Measurements from ENCODE around the gene SMARCE1. TPM values are rescaled to one million over a fixed set of nuclear protein-coding genes. Genes with fewer than 3 reads are reported as not detected.

SMARCE1 gene
- polyA plus RNA-seq, 1 donor (not counting 4 experiments of a cell fraction or from before 2014, with no cell fraction given): 60.6 TPM

DNA sequence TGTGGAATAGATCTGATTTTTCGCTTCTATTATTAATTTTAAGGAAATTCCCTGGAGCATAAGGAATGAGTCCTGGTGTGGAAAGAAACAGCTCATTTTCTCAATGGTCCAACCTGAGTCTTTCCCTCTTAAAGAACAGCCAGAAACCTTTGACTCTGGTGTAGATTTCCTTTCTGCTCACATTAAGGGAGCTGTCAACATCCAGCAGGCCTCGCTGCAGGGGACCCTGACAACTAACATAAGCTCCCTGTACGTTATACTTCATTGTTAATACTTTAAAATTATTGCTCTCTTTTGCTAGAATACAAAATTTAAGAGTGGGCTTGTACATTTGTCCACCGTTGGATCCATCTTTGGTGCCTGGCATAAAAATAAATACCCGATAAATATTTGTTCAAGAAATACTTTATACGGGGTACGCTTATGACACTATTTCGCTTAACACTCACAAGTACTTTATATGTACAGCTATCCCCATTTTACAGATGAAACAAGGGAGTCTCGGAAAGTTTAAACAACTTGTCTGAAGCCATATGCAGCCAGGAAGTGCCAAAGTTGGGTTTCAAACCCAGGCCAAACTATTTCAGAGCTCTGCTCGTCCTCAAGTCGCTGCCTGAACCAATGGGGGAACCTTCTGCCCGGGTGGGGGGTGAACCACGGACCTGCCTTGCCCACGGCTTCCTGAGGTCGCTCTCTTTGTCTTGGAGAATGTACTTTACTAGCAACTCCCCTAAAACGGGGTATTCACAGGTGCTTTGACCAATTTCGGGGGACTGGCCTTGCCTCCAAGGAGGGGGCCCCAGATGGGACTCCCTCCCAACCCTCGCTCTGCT is 611 bp downstream of the SMARCE1 start:
- DNase-seq (ENCODE audit: low read depth, low spot score): no peak
- Histone ChIP-seq H3K4me2 (ENCODE audit: control insufficient read depth, extremely low read depth, insufficient read depth, low read depth, low read length) (peak overlapping the region; percentile 100), H3K27ac (ENCODE audit: control insufficient read depth, insufficient read depth, low read length) (peak overlapping the region; percentile 88), H2AFZ (ENCODE audit: control insufficient read depth, low read length) (peak overlapping the region; percentile 96), H3K4me1 (ENCODE audit: control insufficient read depth, extremely low read depth, insufficient read depth, low read length) (peaks cover 15% of the 10 kb centered on the region), H3K36me3 (ENCODE audit: control insufficient read depth in 2 of 2, extremely low read depth in 1 of 2, insufficient read depth in 2 of 2, low read length in 2 of 2) (peaks cover 5 to 9% of the 10 kb centered on the region in 2 experiments), H3K79me2 (ENCODE audit: control insufficient read depth, insufficient read depth, low read length) (peaks cover 38% of the 10 kb centered on the region), H3K4me3 (ENCODE audit: control insufficient read depth in 2 of 3, extremely low read depth in 1 of 3, insufficient read depth in 2 of 3, low read depth in 1 of 3, low read length in 3 of 3) (peak overlapping the region; percentile 75 to 95 (median 91)), H3K9me1 (ENCODE audit: control insufficient read depth, extremely low read depth, insufficient read depth, low read length) (no peaks in the 10 kb centered on the region), H3K9me3 (ENCODE audit: control insufficient read depth, low read depth, low read length) (no peaks in the 10 kb centered on the region), H4K20me1 (ENCODE audit: control insufficient read depth, extremely low read depth, insufficient read depth, low read length) (no peaks in the 10 kb centered on the region), H3K9ac (ENCODE audit: control insufficient read depth, extremely low read depth, insufficient read depth, low read length) (peak overlapping the region; percentile 98), H3K27me3 (ENCODE audit: control insufficient read depth, extremely low read depth, insufficient read depth, low read length) (no peaks in the 10 kb centered on the region)
- dilution Hi-C loops (cut with MboI; ENCODE audit: extremely low pct_ligation_motif_present, low sequenced_read_pairs): no loop called here
- FAIRE-seq: peak; percentile 23
- TF ChIP-seq, protein P1, sequence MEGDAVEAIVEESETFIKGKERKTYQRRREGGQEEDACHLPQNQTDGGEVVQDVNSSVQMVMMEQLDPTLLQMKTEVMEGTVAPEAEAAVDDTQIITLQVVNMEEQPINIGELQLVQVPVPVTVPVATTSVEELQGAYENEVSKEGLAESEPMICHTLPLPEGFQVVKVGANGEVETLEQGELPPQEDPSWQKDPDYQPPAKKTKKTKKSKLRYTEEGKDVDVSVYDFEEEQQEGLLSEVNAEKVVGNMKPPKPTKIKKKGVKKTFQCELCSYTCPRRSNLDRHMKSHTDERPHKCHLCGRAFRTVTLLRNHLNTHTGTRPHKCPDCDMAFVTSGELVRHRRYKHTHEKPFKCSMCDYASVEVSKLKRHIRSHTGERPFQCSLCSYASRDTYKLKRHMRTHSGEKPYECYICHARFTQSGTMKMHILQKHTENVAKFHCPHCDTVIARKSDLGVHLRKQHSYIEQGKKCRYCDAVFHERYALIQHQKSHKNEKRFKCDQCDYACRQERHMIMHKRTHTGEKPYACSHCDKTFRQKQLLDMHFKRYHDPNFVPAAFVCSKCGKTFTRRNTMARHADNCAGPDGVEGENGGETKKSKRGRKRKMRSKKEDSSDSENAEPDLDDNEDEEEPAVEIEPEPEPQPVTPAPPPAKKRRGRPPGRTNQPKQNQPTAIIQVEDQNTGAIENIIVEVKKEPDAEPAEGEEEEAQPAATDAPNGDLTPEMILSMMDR (optimal IDR thresholded peaks at IDR 0.05 in 1 of 3, IDR thresholded peaks at IDR 0.05 in 1 of 3, conservative IDR thresholded peaks at IDR 0.05 in 1 of 3; ENCODE audit: extremely low read depth in 1 of 3, insufficient read depth in 2 of 3, low read length in 3 of 3): no peak

DNA sequence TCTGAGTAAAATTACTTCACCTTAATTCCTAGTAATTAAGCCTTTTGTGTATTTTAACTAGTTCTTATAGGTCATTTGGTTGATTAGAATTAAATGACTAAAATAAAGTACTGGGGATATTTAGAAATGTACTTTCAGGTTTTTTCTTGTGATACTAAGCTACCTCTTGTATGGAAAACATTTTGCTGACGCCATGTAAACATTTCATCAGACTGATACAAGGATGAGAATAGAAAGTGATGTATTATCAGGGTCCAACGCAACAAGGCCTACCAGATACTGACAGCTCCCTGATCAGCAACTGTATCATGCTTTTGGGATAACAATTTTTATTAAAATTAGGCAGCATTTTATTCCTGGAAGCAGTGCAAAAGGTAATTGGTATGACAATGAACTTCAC is 1.7 kb downstream of the SMARCE1 start:
- TF ChIP-seq, protein P1 (optimal IDR thresholded peaks at IDR 0.05 in 1 of 3, IDR thresholded peaks at IDR 0.05 in 1 of 3, conservative IDR thresholded peaks at IDR 0.05 in 1 of 3; ENCODE audit: extremely low read depth in 1 of 3, insufficient read depth in 2 of 3, low read length in 3 of 3): no peak
- no peak for TF ChIP-seq EZH2 (IDR thresholded peaks at IDR 0.05; ENCODE audit: low read length)
- Histone ChIP-seq H3K9me1 (ENCODE audit: control insufficient read depth, extremely low read depth, insufficient read depth, low read length) (no peaks in the 10 kb centered on the region), H3K79me2 (ENCODE audit: control insufficient read depth, insufficient read depth, low read length) (peaks cover 38% of the 10 kb centered on the region), H3K4me2 (ENCODE audit: control insufficient read depth, extremely low read depth, insufficient read depth, low read depth, low read length) (peak overlapping the region; percentile 100), H3K4me1 (ENCODE audit: control insufficient read depth, extremely low read depth, insufficient read depth, low read length) (peaks cover 15% of the 10 kb centered on the region), H2AFZ (ENCODE audit: control insufficient read depth, low read length) (no peak overlapping the region), H3K9me3 (ENCODE audit: control insufficient read depth, low read depth, low read length) (no peaks in the 10 kb centered on the region), H3K4me3 (ENCODE audit: control insufficient read depth in 2 of 3, extremely low read depth in 1 of 3, insufficient read depth in 2 of 3, low read depth in 1 of 3, low read length in 3 of 3) (peak overlapping the region in 1 of 3 experiments; percentile 12), H3K36me3 (ENCODE audit: control insufficient read depth in 2 of 2, extremely low read depth in 1 of 2, insufficient read depth in 2 of 2, low read length in 2 of 2) (peaks cover 5 to 17% of the 10 kb centered on the region in 2 experiments), H3K9ac (ENCODE audit: control insufficient read depth, extremely low read depth, insufficient read depth, low read length) (no peak overlapping the region), H3K27me3 (ENCODE audit: control insufficient read depth, extremely low read depth, insufficient read depth, low read length) (no peaks in the 10 kb centered on the region), H3K27ac (ENCODE audit: control insufficient read depth, insufficient read depth, low read length) (peak overlapping the region; percentile 88), H4K20me1 (ENCODE audit: control insufficient read depth, extremely low read depth, insufficient read depth, low read length) (no peaks in the 10 kb centered on the region)
- FAIRE-seq: no peak
- dilution Hi-C loops (cut with MboI; ENCODE audit: extremely low pct_ligation_motif_present, low sequenced_read_pairs): no loop called here
- no peak for DNase-seq (ENCODE audit: low read depth, low spot score)
